Tibial nerve (tissue), 4 donors: ENCODE measurements around the gene SERPINA3.

Experiments used
- EP300 ChIP-seq, 2 donors: sonication (generic); formaldehyde crosslinking; IDR thresholded peaks; one replicate each; pipeline ENCODE4 v1.6.1; 2017; ENCODE audit warnings: antibody characterized with exemption in 2 of 2, mild to moderate bottlenecking in 1 of 2
- TF ChIP-seq, protein P1 (sequence below), 5 experiments: fragments of 200-600 bp in 3 of 5; fragments of 450-650 bp in 2 of 5; sonication (generic) in 3 of 5; IDR thresholded peaks; one replicate each; pipeline ENCODE4 v1.5.1; 2016 to 2019; ENCODE audit warnings: antibody characterized with exemption in 5 of 5, mild to moderate bottlenecking in 3 of 5, moderate library complexity in 2 of 5

DNA sequence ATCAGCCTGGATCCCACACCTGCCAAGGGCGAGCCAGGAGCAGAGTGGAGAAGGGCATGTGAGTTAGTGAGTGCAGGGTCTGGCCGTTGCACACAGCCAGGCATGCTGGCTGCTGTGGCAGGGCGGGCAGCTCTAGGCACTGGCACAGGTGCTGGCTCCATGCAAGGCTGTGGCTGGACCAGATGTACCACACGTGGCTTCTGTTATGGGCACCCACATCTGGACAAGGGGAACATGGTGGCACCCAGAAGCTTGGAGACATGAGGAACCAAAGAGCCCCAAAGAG lies 20.1 kb downstream of the SERPINA3 start:
- TF ChIP-seq, protein P1, sequence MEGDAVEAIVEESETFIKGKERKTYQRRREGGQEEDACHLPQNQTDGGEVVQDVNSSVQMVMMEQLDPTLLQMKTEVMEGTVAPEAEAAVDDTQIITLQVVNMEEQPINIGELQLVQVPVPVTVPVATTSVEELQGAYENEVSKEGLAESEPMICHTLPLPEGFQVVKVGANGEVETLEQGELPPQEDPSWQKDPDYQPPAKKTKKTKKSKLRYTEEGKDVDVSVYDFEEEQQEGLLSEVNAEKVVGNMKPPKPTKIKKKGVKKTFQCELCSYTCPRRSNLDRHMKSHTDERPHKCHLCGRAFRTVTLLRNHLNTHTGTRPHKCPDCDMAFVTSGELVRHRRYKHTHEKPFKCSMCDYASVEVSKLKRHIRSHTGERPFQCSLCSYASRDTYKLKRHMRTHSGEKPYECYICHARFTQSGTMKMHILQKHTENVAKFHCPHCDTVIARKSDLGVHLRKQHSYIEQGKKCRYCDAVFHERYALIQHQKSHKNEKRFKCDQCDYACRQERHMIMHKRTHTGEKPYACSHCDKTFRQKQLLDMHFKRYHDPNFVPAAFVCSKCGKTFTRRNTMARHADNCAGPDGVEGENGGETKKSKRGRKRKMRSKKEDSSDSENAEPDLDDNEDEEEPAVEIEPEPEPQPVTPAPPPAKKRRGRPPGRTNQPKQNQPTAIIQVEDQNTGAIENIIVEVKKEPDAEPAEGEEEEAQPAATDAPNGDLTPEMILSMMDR (IDR thresholded peaks at IDR 0.05), result no peak
- no peak for TF ChIP-seq EP300 (IDR thresholded peaks at IDR 0.05)
